HL-60 (cell line): ENCODE data around the gene SUGT1.

Experiments
- GABPA ChIP-seq: IDR thresholded peaks from 2 replicates; pipeline ENCODE4 v1.6.1; 2012; ENCODE audit warnings: low read depth
- POLR2AphosphoS5 ChIP-seq: IDR thresholded peaks from 2 replicates; pipeline ENCODE4 v1.6.1; 2012; ENCODE audit warnings: low read depth
- REST ChIP-seq: IDR thresholded peaks from 2 replicates; pipeline ENCODE4 v1.6.1; 2012; ENCODE audit warnings: low read depth; ENCODE audit not compliant: insufficient replicate concordance
- SPI1 ChIP-seq: IDR thresholded peaks from 2 replicates; pipeline ENCODE4 v1.6.1; 2012; ENCODE audit warnings: low read depth, mild to moderate bottlenecking, borderline replicate concordance
- TF ChIP-seq, protein P1 (sequence below): IDR thresholded peaks from one replicate; pipeline ENCODE4 v1.5.1; 2011; ENCODE audit warnings: low read length, control low read depth, inconsistent platforms; ENCODE audit not compliant: insufficient read depth

GRCh38 chr13:52673465-52673864 lies 20.8 kb downstream of the SUGT1 start:
- TF ChIP-seq, protein P1, sequence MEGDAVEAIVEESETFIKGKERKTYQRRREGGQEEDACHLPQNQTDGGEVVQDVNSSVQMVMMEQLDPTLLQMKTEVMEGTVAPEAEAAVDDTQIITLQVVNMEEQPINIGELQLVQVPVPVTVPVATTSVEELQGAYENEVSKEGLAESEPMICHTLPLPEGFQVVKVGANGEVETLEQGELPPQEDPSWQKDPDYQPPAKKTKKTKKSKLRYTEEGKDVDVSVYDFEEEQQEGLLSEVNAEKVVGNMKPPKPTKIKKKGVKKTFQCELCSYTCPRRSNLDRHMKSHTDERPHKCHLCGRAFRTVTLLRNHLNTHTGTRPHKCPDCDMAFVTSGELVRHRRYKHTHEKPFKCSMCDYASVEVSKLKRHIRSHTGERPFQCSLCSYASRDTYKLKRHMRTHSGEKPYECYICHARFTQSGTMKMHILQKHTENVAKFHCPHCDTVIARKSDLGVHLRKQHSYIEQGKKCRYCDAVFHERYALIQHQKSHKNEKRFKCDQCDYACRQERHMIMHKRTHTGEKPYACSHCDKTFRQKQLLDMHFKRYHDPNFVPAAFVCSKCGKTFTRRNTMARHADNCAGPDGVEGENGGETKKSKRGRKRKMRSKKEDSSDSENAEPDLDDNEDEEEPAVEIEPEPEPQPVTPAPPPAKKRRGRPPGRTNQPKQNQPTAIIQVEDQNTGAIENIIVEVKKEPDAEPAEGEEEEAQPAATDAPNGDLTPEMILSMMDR, result no peak
- TF ChIP-seq POLR2AphosphoS5, result no peak
- no peak for TF ChIP-seq REST
- TF ChIP-seq GABPA, result no peak
- TF ChIP-seq SPI1, result no peak
